Skin of body (tissue), 2 donors: ENCODE results near the gene IQCH. TPM values are rescaled to one million over a fixed set of nuclear protein-coding genes. Genes with fewer than 3 reads are reported as not detected.

Experiments used
- DNase-seq: peaks from one replicate; lab custom pipeline; 2025; lab: John Stamatoyannopoulos, UW
- total RNA-seq: library from RNA; depleted of rRNA; stranded (reverse); fragments of >200 nt; gene quantifications from one replicate; pipeline ENCODE4 v1.2.3, GENCODE V29; 2014

Gene IQCH
- total RNA-seq: 0.89 TPM

DNA sequence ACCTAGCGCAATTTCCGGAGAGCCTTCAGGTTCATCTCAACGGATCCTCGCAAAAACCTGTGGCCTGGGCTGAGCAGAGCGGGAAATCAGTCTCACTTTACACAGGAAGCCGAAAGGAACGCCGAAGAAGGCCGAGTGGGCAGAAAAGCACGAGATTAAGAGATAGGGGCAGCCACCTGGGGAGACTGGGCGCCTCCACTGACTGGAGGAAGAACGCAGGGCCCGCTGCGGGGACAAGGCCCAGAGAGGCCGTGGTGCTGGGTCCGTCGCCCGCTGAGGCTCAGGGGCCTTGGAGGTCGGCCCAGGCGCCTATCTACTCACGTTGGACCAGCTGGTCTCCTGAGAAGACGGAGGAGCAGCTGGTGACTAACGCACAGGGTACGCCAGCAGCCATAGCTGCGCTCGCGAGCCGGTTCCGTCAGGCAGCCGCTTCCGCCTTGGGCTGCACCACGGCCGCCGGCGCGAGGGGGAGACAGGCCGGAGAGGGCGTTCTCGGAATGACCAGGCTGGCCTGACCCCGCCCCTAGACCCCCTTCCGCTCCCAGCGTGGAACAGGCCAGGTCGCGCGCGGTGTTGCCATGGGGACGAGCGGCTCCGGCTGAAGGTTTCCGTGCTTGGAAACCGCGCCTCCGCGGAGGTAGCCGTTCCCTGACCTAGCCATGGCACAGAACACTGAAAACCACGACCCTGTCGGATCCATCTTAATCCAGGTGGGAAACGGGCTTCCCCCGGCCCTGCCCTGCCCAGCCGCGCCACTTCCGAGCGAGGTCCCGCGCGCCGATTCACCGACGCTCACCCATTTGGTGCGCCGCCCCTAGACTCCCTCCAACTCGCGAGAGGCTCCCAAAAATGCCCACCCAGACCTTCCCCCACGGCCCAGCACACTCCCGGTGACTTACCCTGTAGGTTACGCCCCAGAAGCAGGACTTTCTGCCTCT, at the start of gene IQCH, which contains the start of gene AAGAB:
Gene IQCH (plus strand): TSS at position 549 of the 938 bp plus-strand sequence. CDS start 111 bp downstream, at position 660.
Gene AAGAB (minus strand): TSS at position 424 of the 938 bp plus-strand sequence. CDS start 30 bp downstream, at position 394.
- DNase-seq: peak; percentile 92

DNA sequence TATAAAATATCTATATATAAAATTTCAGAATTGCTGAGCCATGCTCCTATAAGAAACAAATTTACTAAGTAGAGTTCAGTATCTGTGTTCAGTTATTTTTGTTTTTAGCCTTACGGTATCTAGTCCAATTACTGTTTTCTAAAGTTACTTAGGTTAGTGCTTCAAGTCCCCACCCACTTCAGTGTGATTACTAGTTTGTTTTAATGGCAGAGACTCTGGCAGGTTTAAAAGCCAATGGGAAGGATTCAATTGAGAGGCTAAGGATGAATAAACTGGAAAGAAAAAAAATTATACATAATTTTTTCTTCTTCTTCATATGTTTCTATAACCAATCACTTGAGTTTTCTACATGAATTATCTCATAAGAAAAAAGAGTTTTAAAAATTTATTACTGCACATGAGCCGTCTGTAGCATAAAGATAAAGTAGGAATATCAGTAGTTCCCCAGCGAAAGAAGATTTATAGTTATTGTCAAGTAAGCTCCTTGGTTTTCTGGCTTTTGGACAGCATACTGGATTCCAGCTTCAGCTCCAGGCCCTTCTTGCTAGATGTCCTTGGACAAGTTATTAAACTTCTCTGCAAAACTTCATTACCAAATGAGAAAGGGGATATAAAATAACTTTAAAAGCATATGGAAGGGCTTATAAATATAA, 46.9 kb upstream of the IQCH start:
- no peak for DNase-seq

DNA sequence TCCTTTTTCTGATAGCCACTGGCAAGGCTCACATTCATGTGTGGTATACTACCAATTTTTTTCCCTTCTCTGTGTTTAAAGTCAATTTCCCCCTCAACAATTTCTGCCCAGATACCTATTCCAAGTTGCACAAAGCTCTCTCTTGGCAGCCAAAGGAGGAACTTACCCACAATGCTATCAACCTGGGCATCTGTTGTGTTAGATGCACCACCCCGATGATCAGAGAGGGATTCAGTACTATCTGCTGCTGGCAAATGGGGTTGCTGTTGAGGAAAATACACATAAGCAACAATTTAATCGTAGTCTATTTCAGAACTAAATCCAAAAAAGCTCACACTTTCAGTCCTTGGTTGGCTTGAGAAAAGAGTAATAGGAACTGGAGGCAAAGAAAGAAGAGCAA, 46.2 kb upstream of the IQCH start:
- DNase-seq: no peak

DNA sequence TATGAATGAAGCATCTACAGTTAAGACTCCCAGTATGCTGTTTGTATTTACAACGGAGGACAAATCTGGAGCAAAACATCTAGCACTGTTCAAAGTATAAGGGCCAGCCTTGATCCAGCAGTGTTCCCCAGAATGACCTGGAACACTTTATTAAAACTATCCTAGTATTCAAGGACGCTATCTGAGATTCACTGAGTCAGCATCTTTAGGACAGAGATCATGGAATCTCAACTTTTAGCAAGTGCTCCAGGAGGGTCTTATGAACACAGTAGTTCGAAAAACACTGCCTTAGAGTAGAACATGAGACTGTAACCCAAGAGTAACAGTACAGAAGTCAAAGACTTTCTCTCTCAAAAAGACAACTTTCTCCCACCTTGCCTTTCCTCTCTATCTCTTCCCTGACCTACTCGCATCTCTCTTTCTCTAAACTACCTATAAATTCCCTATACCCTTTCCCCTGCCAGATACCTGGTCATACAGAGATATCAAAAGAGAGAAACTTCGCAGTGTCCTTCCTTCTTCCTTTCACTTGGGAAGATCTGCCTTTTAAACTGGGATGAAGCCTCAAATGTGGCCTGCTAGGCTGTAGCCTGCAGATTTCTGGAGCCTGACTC, 43.9 kb upstream of the IQCH start:
- no peak for DNase-seq

DNA sequence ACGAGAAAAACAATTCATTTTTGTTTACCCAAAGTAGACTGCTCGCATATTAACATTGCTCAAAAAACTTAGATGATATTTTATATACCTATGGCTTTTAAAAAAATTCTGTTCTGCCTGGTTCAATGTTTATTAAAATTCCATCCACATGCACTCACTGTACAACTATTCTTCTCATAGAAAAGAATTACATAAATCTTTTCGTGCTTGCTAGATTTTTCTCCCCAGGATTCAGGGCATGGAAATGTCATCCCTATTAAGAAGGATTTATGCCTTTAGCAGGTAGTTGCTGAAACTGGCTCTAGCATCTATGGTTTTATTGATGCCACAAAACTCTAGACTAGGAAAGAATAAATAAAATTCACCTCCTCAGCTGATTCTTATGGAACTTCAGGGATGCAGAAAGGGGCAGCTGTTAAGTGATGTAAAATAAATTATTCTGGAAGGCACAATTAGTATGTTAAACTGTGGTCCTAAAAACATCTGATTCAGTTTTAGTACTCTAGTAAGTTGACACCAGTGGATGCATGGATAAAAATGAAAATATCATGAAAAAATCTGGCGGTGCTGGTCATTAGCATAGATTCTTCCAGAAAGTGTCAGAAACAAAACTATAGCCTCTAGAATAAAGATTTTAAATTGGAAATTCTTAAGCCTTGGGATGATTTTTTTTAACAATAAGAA, 41.8 kb upstream of the IQCH start:
- no peak for DNase-seq

GRCh38 chr15:67215102-67215501, 39.5 kb upstream of the IQCH start:
- no peak for DNase-seq

DNA sequence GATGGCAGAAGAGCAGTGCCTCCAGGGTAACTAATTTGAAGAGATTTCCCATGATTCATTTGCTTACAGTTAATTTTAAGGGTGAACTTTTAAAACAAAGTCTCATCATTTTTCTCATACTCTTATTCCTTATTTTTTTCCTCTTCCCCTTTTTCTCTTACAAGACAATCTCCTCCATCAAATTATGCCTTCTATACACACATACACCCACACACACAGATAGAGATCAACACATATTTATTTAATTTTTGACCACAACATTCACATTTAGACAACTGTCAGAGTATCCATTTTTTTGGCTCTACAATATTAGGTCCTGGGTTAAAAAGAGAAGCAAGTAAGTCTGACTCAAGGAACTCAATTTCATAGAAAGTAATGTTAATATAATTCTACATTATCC, 37.7 kb upstream of the IQCH start:
- DNase-seq: no peak

DNA sequence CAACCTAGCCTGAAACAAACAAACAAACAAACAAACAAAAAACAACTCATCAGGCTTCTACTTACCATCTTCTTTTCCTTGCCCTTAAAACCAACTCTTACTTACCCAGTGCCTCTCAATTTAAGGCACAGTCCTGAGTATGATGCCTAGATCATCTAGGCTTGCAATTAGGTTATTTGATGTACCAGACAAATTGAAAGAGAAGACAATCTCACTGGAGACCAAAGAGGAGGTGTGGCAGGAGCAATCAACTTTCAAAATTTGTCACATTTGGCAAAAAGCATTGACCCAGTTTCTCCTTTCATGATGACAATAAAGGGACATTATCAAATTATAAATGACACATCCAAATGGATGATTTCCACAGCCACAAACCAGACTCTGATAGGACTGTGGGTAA, 36.2 kb upstream of the IQCH start:
- no peak for DNase-seq

DNA sequence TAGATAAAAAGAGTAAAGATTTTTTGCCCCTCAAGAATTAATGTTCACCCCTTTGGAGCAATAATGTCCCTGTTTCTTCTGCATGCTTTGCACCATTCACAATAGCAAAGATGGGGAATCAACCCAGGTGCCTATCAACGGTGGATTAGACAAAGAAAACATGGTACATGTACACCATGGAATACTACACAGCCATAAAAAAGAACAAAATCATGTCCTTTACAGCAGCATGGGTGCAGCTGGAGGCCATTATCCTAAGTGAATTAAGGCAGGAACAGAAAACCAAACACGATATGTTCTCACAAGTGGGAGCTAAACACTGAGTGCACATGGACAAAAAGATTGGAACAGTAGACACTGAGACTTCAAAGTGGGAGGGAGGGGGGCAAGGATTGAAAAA, 35.3 kb upstream of the IQCH start:
- DNase-seq: no peak

DNA sequence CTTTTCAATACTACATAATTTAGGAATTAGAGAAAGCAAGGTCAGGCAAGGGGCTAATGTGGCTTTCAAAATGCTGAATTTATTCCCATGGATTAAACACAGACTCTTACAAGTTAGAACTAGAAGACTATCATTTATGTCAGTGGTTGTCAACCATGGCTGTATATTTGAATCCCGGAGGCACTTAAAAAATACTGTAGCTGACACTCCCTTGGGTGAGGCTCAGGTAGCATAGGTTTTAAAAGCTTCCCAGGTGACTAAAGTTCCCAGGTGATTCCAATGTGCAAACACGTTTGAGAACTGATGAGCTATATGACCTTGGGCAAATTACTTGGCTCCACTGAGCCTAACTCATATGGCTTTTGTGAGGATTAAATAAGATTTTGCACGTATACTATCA, 29.7 kb upstream of the IQCH start:
- peak; percentile 5 for DNase-seq

DNA sequence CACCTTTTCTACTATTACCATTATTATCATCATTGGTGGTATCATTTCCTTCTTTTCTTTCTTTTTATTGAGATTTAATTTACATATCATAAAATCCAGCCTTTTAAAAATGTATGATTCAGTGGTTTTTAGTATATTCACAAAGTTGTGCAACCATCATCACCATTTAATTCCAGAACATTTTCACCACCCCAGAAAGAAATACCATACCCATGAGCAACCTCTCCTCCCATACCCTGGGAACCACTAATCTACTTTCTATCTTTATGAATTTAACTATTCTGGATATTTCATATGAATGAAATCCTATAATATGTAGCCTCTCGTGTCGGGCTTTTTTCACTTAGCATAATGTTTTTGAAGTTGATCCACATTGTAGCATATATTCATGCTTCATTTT, 29.2 kb upstream of the IQCH start:
- DNase-seq: no peak

DNA sequence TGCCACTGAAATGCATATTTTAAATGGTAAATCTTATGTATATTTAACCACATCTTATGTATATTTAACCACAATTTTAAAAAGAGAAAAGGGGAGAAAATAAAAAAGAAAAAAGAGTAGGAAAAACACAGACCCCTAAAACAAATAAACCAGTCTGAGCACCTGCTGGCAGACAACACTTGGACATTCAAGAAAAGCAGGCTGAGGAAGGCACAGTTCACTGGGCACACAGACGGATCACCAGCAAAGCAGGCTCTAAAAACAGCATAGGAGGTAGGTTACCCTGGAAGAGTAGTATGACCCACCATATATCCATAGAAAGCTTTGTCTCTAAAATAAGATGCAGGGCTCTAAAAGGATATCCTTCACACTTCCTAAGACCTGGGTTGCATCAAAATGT, 27.2 kb upstream of the IQCH start:
- DNase-seq: no peak

DNA sequence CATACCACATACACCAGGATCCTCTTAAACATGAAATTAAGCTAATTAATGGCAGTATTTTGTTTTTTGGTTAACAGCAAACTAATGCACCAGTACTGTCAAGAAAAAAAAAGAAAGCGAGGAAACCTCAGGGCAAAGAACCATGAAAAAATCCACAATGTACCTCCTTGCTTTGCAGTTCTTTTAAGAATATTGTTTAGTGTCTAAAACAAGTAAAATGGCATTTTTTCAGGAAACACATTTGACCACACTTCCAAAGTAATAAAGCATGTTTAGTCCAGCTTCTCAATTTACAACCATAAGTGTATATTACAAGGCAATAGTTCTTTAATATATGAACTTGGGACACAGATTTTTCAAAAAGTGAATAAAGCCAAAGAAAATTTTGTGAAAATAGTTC, 26.7 kb upstream of the IQCH start:
- DNase-seq: no peak

DNA sequence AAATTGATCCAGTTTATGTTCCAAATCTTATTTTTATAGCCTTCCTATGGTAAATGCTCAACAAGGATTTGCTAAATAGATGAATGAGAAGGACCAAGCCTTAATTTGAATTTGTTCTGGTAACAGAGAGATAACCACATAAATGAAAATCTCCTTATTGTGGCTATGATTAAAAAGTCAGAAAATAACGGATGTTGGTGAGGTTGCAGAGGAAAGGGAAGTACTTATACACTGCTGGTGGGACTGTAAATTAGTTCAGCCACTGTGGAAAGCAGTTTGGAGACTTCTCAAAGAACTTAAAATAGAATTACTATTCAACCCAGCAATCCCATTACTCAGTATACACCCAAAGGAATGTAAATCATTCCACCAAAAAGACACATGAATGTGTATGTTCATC, 26.3 kb upstream of the IQCH start:
- no peak for DNase-seq

GRCh38 chr15:67230504-67230903, 24.1 kb upstream of the IQCH start:
- DNase-seq: no peak

- no peak for DNase-seq
Observed at GRCh38 chr15:67232591-67232990, 22.0 kb upstream of the IQCH start.

DNA sequence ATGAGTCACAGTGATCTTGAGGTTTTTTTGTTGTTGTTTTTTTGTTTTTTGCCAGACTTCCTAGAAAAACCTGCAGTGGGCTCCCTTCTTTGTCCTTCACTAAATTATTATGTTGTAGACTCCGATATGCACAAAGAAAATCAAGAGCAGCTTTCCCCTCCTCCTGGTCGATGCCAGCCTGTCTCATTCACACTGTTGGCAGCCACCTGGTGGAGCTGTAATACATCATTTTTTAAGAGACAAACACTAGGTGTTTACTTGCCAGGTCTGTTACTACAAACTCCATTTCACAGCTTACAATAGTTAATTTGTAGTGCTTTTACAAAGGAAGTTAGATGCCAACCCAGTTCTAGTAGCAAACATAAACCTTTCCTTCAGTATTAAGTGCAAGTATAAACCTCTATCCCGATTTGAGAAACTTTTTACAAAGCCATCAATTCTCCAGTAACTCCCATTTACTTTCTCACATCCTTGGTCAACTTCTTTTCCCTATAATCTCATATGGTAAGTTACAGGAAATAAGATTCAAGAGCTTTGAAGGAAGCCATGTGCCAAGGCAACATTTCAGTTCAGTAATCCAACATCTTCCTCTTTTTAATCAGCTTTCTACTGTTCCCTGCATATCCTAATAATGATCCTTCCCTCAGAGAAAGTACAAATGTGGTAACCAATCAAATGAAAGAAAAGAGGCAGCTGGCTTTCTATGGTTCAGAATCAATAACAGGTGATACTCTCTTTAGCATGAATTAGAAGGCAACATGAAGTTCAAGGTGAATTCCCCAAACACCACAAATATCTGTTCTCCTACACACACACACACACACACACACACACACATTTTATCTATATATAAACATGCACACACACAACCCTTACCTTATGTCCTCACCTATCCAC, 14.1 kb upstream of the IQCH start:
- DNase-seq: no peak

- DNase-seq: no peak
Observed at GRCh38 chr15:67241132-67241855, 13.3 kb upstream of the IQCH start.

DNA sequence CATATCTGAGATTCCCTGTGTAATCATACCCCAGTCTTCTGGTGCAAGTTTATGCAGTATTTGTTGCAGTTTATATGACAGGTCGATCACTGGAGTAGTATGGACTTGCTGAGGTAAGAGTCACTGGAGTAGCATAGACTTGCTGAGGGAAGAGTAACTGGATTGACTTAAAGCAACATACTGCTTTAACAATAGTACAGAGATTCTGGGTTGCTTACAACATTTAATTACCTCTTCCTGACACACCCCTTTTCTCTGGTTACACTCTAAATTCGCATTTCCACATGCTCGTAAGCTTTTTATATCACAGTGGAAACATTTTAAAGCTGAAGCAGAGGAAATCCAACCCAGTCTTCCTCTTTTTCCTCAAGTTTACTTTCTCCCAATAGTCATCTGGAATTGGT, 11.9 kb upstream of the IQCH start:
- peak; percentile 56 for DNase-seq

DNA sequence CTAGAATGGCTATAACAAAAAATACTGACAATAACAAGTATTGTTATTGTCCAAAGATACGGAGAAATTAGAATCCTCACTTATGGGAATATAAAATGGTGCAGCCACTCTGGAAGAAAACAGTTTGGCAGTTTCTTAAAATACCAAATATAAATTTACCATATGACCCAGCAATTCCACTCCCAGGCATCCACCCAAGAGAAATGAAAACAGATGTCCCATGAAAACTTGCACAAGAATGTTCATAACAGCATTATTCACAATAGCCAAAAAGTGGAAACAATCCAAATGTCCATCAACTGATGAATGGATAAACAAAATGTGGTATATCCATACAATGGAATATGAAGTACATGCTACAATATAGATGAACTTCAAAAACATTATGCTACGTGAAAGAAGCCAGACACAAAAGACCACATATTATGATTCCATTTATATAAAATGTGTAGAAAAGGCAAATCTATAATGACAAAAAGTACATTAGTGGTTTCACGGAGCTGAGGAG, 9.6 kb upstream of the IQCH start:
- no peak for DNase-seq
